ENCODE data around the gene PITRM1. TPM values are rescaled to one million over a fixed set of nuclear protein-coding genes. Genes with fewer than 3 reads are reported as not detected.

The PITRM1 gene
- total RNA-seq, 6 experiments from 2014 or later: 40.7 to 59.5 (median 49.7) TPM

DNA sequence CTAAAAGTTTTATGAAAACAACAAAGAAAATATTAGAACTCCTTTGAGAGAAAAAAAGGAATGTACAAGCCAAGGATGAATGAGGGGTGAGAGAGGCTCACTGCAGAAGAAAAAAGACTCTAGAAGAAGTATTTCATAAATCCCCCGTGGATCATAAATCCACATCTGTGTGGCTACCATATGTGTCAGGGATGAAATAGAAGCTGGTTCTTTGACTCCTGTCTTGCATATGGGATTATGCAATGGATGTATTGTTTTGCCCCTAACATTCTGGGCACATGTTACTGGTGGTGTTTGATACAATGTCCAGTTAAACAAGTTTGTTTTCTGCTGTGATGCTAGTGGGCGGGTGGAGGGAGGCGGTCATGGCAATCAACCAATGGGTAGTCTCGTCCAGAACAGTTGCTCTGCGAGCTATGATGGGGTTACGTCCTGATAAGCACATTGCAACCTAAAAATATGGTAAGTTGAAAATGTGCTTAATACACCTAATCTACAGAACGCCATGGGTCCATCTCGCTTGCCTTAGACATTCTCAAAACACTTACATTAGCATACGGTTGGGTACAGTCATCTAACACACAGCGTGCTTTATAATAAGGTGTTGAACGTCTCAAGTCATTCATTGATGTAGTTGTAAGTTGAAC lies 34.1 kb upstream of the PITRM1 start:
- Histone ChIP-seq H3K27ac (no peak overlapping the region), H3K36me3 (no peaks in the 10 kb centered on the region), H3K4me1 (no peaks in the 10 kb centered on the region), H3K9me3 (no peaks in the 10 kb centered on the region), H3K4me3 (no peak overlapping the region), H3K27me3 (no peaks in the 10 kb centered on the region)
- no peak for TF ChIP-seq POLR2A (IDR thresholded peaks at IDR 0.05)
- TF ChIP-seq CTCF (IDR thresholded peaks at IDR 0.05): no peak
- intact Hi-C loops (cut with DNase I): no loop called here
- no peak for ATAC-seq
- no peak for DNase-seq
- 55% methylated on average over 10 of the region's 11 CpGs for WGBS (ENCODE audit: insufficient coverage, low coverage, low lambda C conversion rate, missing lambda C conversion rate)

- WGBS (ENCODE audit: insufficient coverage, low coverage, low lambda C conversion rate, missing lambda C conversion rate): 36% methylated on average over 4 of the region's 4 CpGs
- ATAC-seq: no peak
- intact Hi-C loops (cut with DNase I): no loop called here
- TF ChIP-seq CTCF (IDR thresholded peaks at IDR 0.05) (no peak), POLR2A (IDR thresholded peaks at IDR 0.05) (no peak)
- Histone ChIP-seq H3K4me1 (no peaks in the 10 kb centered on the region), H3K4me3 (no peak overlapping the region), H3K9me3 (no peaks in the 10 kb centered on the region), H3K27me3 (no peaks in the 10 kb centered on the region), H3K36me3 (no peaks in the 10 kb centered on the region), H3K27ac (no peak overlapping the region)
- DNase-seq: no peak
Measured at GRCh38 chr10:3203972-3204371, 31.4 kb upstream of the PITRM1 start.

- Histone ChIP-seq H3K9me3 (no peaks in the 10 kb centered on the region), H3K27me3 (no peaks in the 10 kb centered on the region), H3K27ac (no peak overlapping the region), H3K4me1 (no peaks in the 10 kb centered on the region), H3K4me3 (no peak overlapping the region), H3K36me3 (no peaks in the 10 kb centered on the region)
- intact Hi-C loops (cut with DNase I): no loop called here
- TF ChIP-seq POLR2A (IDR thresholded peaks at IDR 0.05): no peak
- no peak for TF ChIP-seq CTCF (IDR thresholded peaks at IDR 0.05)
- 62% methylated on average over 8 of the region's 11 CpGs for WGBS (ENCODE audit: insufficient coverage, low coverage, low lambda C conversion rate, missing lambda C conversion rate)
- ATAC-seq (no peak), DNase-seq (no peak)
Measured at GRCh38 chr10:3203016-3203811, 30.6 kb upstream of the PITRM1 start.

DNA sequence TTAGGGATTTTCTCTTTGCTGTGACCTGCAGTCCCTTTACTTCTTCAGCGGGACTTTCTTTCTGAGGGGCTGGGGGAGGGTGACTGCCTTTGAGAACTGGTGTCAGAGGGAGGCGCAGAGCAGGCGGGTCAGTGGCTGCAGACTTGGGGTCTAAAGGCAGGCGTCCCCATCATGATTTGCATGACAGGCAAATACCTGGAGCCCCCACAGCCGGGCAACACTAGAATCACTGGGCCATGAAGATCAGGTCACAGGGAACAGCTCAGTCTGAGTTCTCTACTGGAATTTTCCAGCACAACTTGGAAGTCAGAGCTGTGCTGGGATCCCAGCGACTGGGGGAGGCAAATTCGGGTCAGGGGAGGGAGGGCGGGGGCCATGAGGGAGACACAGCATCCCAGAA lies 29.2 kb upstream of the PITRM1 start:
- Histone ChIP-seq H3K4me3 (no peak overlapping the region), H3K27ac (no peak overlapping the region), H3K4me1 (no peaks in the 10 kb centered on the region), H3K9me3 (no peaks in the 10 kb centered on the region), H3K27me3 (no peaks in the 10 kb centered on the region), H3K36me3 (no peaks in the 10 kb centered on the region)
- 31% methylated on average over 5 of the region's 8 CpGs for WGBS (ENCODE audit: insufficient coverage, low coverage, low lambda C conversion rate, missing lambda C conversion rate)
- TF ChIP-seq CTCF (IDR thresholded peaks at IDR 0.05) (no peak), POLR2A (IDR thresholded peaks at IDR 0.05) (no peak)
- intact Hi-C loops (cut with DNase I): no loop called here
- DNase-seq (no peak), ATAC-seq (no peak)
